Skeletal muscle tissue (tissue), 4 donors: ENCODE results near the gene COPS4. TPM values are rescaled to one million over a fixed set of nuclear protein-coding genes. Genes with fewer than 3 reads are reported as not detected.
"Not testable (repeated sequence)": the region's sequence is repeated elsewhere in the genome, so short reads cannot be mapped to it uniquely, and the experiment has no call there.

ENCODE experiments used
- H3K27ac ChIP-seq: one replicate; pipeline ENCODE4 v1.7.0; 2013; ENCODE audit warnings: mild to moderate bottlenecking, low read depth, low read length, inconsistent platforms
- H3K27me3 ChIP-seq, 3 donors: one replicate each; pipeline ENCODE4 v1.7.0; 2013; ENCODE audit warnings: low read length in 3 of 3; ENCODE audit not compliant: control insufficient read depth in 3 of 3, insufficient read depth in 3 of 3
- H3K36me3 ChIP-seq, 3 donors: one replicate each; pipeline ENCODE4 v1.7.0; 2013; ENCODE audit warnings: low read length in 3 of 3; ENCODE audit not compliant: control insufficient read depth in 3 of 3, insufficient read depth in 3 of 3
- H3K4me1 ChIP-seq, 3 donors: one replicate each; pipeline ENCODE4 v1.7.0; 2013; ENCODE audit warnings: low read length in 3 of 3, mild to moderate bottlenecking in 3 of 3; ENCODE audit not compliant: control insufficient read depth in 3 of 3, insufficient read depth in 3 of 3
- H3K4me3 ChIP-seq, 3 donors: one replicate each; pipeline ENCODE4 v1.7.0; 2013; ENCODE audit warnings: low read length in 3 of 3
- H3K9ac ChIP-seq, 3 donors: one replicate each; pipeline ENCODE4 v1.7.0; 2013; ENCODE audit warnings: low read length in 3 of 3, mild to moderate bottlenecking in 3 of 3, moderate library complexity in 2 of 3, low read depth in 1 of 3
- H3K9me3 ChIP-seq, 3 donors: one replicate each; pipeline ENCODE4 v1.7.0; 2013; ENCODE audit warnings: low read length in 3 of 3; ENCODE audit not compliant: control insufficient read depth in 3 of 3
- total RNA-seq: library from RNA; depleted of rRNA; stranded (reverse); fragments of >200 nt; gene quantifications from one replicate; pipeline ENCODE4 v1.2.3, GENCODE V29; 2014
- donor health status: Osteomylitis.

The COPS4 gene
- total RNA-seq, 1 donor from 2014 or later, result 130 TPM

DNA sequence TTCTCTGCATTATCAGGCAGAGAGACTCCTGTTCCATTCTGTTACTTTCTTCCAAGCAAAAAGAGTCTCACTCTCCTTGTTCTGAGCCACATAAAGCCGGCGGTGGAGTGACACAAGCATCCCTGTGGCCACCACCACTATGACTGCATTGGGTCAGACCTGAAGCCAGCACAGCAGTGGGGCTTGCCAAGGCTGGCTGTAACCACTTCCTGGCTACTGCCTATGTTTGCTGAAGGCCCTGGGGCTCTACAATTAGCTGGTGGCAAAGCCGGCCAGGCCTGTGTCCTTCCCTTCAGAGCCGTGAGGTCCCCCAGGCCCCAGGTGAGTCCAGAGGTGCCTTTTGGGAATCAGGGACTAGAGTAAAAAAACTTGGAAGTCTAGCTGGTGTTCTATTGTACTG is 47.8 kb downstream of the COPS4 start:
- Histone ChIP-seq H3K4me1 (no peaks in the 10 kb centered on the region), H3K9ac (no peak overlapping the region), H3K36me3 (no peaks in the 10 kb centered on the region), H3K4me3 (no peak overlapping the region), H3K9me3 (no peaks in the 10 kb centered on the region), H3K27ac (no peak overlapping the region), H3K27me3 (no peaks in the 10 kb centered on the region)

DNA sequence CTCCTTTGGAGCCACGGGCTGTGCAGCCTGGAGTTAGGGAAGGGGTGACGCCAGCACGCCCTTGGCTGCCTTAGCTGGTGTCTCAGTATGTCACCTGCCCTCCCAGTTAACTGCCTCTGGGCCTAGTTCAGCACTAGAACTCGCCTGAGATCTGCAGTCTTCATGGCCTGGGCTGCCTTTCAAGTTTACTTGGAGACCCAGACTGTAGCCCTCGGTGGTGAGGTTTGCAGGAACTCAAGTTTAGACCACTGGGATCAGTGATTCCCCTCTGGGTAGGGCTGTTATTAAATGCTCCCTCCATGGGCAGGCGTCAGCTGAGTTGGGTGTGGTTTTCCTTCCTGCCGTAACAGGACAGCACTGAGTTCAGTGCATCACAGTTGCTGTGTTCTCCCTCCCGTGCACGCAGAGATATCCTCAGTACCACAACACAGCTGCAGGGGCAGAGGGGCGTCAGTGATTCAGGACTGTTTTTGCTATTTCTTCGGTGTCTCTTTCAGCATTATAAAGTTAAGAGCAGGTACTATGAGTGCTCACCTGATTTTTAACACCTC is 49.0 kb downstream of the COPS4 start:
- Histone ChIP-seq H3K36me3 (no peaks in the 10 kb centered on the region), H3K27me3 (no peaks in the 10 kb centered on the region), H3K9ac (no peak overlapping the region), H3K4me1 (no peaks in the 10 kb centered on the region), H3K27ac (no peak overlapping the region), H3K4me3 (no peak overlapping the region), H3K9me3 (no peaks in the 10 kb centered on the region)

- not testable (repeated sequence) for H3K27ac ChIP-seq, H3K36me3 ChIP-seq, H3K9ac ChIP-seq, H3K9me3 ChIP-seq, H3K4me1 ChIP-seq, H3K4me3 ChIP-seq, H3K27me3 ChIP-seq
Observed at GRCh38 chr4:83084956-83085355, 50.0 kb downstream of the COPS4 start.

- Histone ChIP-seq H3K9me3 (no peaks in the 10 kb centered on the region), H3K4me1 (no peaks in the 10 kb centered on the region)
Observed at GRCh38 chr4:83089410-83090157, 54.6 kb downstream of the COPS4 start.

GRCh38 chr4:83093060-83093640 is 58.2 kb downstream of the COPS4 start:
- Histone ChIP-seq H3K4me3 (no peak overlapping the region), H3K36me3 (no peaks in the 10 kb centered on the region), H3K27me3 (no peaks in the 10 kb centered on the region), H3K4me1 (no peaks in the 10 kb centered on the region), H3K9ac (no peak overlapping the region), H3K9me3 (no peaks in the 10 kb centered on the region), H3K27ac (no peak overlapping the region)

More at GRCh38 chr4:83089410-83090157, 54.6 kb downstream of the COPS4 start:
- H3K4me3 ChIP-seq, result no peak overlapping the region
- no peak overlapping the region for H3K9ac ChIP-seq
- no peaks in the 10 kb centered on the region for H3K36me3 ChIP-seq
- H3K27me3 ChIP-seq, result no peaks in the 10 kb centered on the region
- H3K27ac ChIP-seq, result no peak overlapping the region

DNA sequence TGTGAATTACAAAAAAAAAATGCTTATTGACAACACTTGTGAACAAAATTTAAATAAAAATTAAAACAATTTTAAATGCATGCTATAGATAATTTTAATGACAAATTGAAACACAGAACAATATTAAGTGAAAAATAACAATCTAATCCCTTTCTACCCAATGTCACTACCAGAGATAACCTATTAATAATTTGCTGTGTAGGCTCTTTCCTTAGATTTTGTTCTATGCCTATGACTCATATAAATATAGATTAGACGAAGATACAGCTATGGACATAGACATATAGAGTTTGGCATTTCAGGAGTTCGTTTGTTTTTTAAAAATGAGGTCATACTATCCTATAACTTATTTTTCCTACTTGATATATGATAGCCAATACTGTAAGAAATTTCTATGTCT is 61.4 kb downstream of the COPS4 start:
- Histone ChIP-seq H3K36me3 (no peaks in the 10 kb centered on the region), H3K27me3 (no peaks in the 10 kb centered on the region), H3K9me3 (no peaks in the 10 kb centered on the region), H3K4me3 (no peak overlapping the region), H3K4me1 (no peaks in the 10 kb centered on the region), H3K9ac (no peak overlapping the region), H3K27ac (no peak overlapping the region)

GRCh38 chr4:83104991-83105390 is 70.0 kb downstream of the COPS4 start:
- Histone ChIP-seq H3K27ac (no peak overlapping the region), H3K4me1 (no peaks in the 10 kb centered on the region), H3K27me3 (no peaks in the 10 kb centered on the region), H3K4me3 (no peak overlapping the region), H3K9ac (no peak overlapping the region), H3K36me3 (no peaks in the 10 kb centered on the region), H3K9me3 (no peaks in the 10 kb centered on the region)

DNA sequence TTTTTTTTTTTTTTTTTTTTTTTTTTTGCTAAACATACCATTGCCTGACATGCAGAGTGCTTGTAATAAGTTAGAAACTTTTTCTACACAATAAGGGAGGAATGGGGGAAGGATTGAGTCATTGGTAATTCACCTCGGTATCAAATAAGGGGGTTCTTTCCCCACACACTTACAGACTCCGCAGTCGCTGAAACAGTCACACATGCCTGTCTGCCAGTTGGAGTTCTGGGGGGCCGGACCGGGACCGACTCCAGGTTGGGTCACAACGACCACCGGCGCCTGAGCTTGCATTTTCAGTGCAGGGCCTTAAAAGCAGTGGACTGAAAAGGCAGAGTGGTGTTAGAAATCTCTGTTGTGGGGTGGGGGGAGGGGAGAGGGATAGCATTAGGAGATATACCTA is 72.6 kb downstream of the COPS4 start:
- H3K9ac ChIP-seq, result no peak overlapping the region
- no peak overlapping the region for H3K4me3 ChIP-seq
- no peak overlapping the region for H3K27ac ChIP-seq
- H3K9me3 ChIP-seq, result no peaks in the 10 kb centered on the region
- H3K36me3 ChIP-seq, result no peaks in the 10 kb centered on the region
- peaks cover 4 to 8% (median 6%) of the 10 kb centered on the region in 3 donors for H3K4me1 ChIP-seq
- no peaks in the 10 kb centered on the region for H3K27me3 ChIP-seq

DNA sequence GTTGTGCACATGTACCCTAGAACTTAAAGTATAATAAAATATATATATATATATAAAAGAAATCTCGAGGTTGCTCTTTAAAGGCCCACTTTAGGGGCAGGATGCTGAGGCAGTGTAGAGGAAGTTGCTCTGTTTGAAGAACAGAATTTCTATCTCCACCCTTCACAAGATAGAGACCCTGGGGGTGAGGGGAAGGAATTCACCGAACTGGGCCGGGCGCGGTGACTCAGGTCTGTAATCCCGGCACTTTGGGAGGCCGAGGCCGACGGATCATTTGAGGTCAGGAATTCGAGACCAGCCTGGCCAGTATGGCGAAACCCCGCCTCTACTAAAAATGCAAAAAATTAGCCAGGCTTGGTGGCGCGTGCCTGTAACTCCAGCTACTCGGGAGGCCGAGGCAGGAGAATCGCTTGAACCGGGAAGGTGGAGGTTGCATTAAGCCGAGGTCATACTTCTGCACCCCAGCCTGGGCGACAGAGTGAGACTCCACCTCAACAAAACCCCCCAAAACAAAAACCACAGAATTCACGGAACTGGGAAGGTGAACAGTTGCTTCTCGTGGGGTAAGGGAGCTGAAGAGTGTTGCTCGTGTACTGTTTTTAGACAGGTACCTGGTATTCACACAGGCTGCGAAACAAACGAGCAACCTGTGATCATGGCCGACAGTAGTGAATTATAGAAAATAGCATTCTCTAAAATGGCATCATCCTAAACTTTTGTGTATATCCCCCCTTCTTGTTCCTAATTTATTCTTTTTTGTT is 73.3 kb downstream of the COPS4 start:
- H3K4me1 ChIP-seq, result peaks cover 4 to 8% (median 6%) of the 10 kb centered on the region in 3 donors
- H3K27me3 ChIP-seq, result no peaks in the 10 kb centered on the region
- H3K27ac ChIP-seq, result no peak overlapping the region
- H3K4me3 ChIP-seq, result no peak overlapping the region
- no peaks in the 10 kb centered on the region for H3K9me3 ChIP-seq
- H3K9ac ChIP-seq, result no peak overlapping the region
- H3K36me3 ChIP-seq, result no peaks in the 10 kb centered on the region
